COLO668 (cell line): ENCODE measurements around the gene DNER.
"Not testable (repeated sequence)": the region's sequence is repeated elsewhere in the genome, so short reads cannot be mapped to it uniquely, and the experiment has no call there.

Experiments
- DNase-seq: peaks from one replicate; lab custom pipeline; 2025; ENCODE audit not compliant: unreplicated experiment; lab: John Stamatoyannopoulos, UW

Gene DNER

GRCh38 chr2:229350117-229350805 is 364.1 kb downstream of the DNER start:
- no peak for DNase-seq

GRCh38 chr2:229348128-229348527 is 366.2 kb downstream of the DNER start:
- DNase-seq = no peak

GRCh38 chr2:229346816-229347540 is 367.4 kb downstream of the DNER start:
- DNase-seq = no peak

- no peak for DNase-seq
Measured at GRCh38 chr2:229344955-229345354, 369.4 kb downstream of the DNER start.

GRCh38 chr2:229344151-229344551 is 370.2 kb downstream of the DNER start:
- DNase-seq = peak; percentile 10

- DNase-seq = no peak
Measured at GRCh38 chr2:229343661-229344060, 370.7 kb downstream of the DNER start.

- DNase-seq = peak; percentile 39
Measured at GRCh38 chr2:229342376-229342775, 372.0 kb downstream of the DNER start.

- DNase-seq = no peak
Measured at GRCh38 chr2:229340086-229340760, 374.1 kb downstream of the DNER start.

- DNase-seq = peak; percentile 13
Measured at GRCh38 chr2:229339618-229340017, 374.7 kb downstream of the DNER start.

GRCh38 chr2:229339171-229339570 is 375.2 kb downstream of the DNER start:
- DNase-seq = not testable (repeated sequence)

GRCh38 chr2:229335877-229336346 is 378.4 kb downstream of the DNER start:
- no peak for DNase-seq

- DNase-seq = no peak
Measured at GRCh38 chr2:229335330-229335729, 379.0 kb downstream of the DNER start.

- DNase-seq = no peak
Measured at GRCh38 chr2:229330952-229331351, 383.4 kb downstream of the DNER start.

- DNase-seq = no peak
Measured at GRCh38 chr2:229319558-229319957, 394.8 kb downstream of the DNER start.

GRCh38 chr2:229314117-229314516 is 400.2 kb downstream of the DNER start:
- DNase-seq = no peak

- DNase-seq = no peak
Measured at GRCh38 chr2:229313591-229313990, 400.8 kb downstream of the DNER start.
